Type B pancreatic cell (in vitro differentiated cells): ENCODE measurements around the gene ZNF474. TPM values are rescaled to one million over a fixed set of nuclear protein-coding genes. Genes with fewer than 3 reads are reported as not detected.

ENCODE experiments used
- DNase-seq: peaks from one replicate; pipeline ENCODE4 v3.0.0; 2021; ENCODE audit warnings: mixed read lengths; ENCODE audit not compliant: unreplicated experiment; ENCODE audit errors: extremely low spot score
- H3K27ac Mint-ChIP-seq: 2 replicates; pipeline ENCODE4 v1.8.0; 2021; ENCODE audit warnings: mild to moderate bottlenecking, mixed read lengths
- H3K27me3 Mint-ChIP-seq: 2 replicates; pipeline ENCODE4 v1.8.0; 2021; ENCODE audit warnings: mixed read lengths
- H3K36me3 Mint-ChIP-seq: 2 replicates; pipeline ENCODE4 v1.8.0; 2021; ENCODE audit warnings: mixed read lengths
- H3K4me1 Mint-ChIP-seq: one replicate; pipeline ENCODE4 v1.8.0; 2021; ENCODE audit warnings: mixed read lengths; ENCODE audit not compliant: unreplicated experiment
- H3K4me3 Mint-ChIP-seq: 2 replicates; pipeline ENCODE4 v1.8.0; 2021; ENCODE audit warnings: mild to moderate bottlenecking, mixed read lengths
- H3K9me3 Mint-ChIP-seq: 2 replicates; pipeline ENCODE4 v1.8.0; 2021; ENCODE audit warnings: mixed read lengths
- total RNA-seq: library from RNA; stranded (reverse); gene quantifications from 2 replicates; pipeline ENCODE4 v1.2.1, GENCODE V29; 2021; ENCODE audit warnings: low replicate concordance
- TF ChIP-seq, protein P1 (sequence below): fragments of 200-600 bp; sonication (generic); conservative IDR thresholded peaks from 2 replicates; pipeline ENCODE4 v1.5.0; 2021; ENCODE audit warnings: antibody characterized with exemption, mild to moderate bottlenecking

ZNF474 gene
- total RNA-seq, 1 donor from 2014 or later: 1.9 TPM

DNA sequence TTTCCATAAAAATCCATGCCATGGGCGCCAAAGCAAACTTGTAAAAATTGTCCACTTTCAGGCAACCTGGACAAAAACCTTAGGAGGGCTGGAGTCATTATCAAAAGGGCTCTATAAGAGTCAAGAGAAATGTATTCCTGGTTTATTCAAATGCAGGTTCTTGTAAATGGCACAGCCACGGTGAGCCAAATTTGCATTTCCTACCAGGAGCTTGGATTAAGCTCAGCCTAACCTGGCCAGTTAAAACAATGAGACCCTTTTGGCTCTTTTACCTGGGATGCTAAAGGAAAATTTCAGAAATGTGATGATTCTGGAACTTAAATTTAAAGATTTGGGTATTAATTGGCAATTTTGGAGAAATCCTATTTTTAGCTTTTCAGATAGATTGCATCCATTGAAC lies 8.9 kb upstream of the ZNF474 start:
- no peaks in the 10 kb centered on the region for H3K36me3 Mint-ChIP-seq
- DNase-seq: no peak
- no peaks in the 10 kb centered on the region for H3K27me3 Mint-ChIP-seq
- no peaks in the 10 kb centered on the region for H3K9me3 Mint-ChIP-seq
- TF ChIP-seq, protein P1, sequence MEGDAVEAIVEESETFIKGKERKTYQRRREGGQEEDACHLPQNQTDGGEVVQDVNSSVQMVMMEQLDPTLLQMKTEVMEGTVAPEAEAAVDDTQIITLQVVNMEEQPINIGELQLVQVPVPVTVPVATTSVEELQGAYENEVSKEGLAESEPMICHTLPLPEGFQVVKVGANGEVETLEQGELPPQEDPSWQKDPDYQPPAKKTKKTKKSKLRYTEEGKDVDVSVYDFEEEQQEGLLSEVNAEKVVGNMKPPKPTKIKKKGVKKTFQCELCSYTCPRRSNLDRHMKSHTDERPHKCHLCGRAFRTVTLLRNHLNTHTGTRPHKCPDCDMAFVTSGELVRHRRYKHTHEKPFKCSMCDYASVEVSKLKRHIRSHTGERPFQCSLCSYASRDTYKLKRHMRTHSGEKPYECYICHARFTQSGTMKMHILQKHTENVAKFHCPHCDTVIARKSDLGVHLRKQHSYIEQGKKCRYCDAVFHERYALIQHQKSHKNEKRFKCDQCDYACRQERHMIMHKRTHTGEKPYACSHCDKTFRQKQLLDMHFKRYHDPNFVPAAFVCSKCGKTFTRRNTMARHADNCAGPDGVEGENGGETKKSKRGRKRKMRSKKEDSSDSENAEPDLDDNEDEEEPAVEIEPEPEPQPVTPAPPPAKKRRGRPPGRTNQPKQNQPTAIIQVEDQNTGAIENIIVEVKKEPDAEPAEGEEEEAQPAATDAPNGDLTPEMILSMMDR: no peak
- H3K4me3 Mint-ChIP-seq: no peak overlapping the region
- peaks cover 17% of the 10 kb centered on the region for H3K4me1 Mint-ChIP-seq
- H3K27ac Mint-ChIP-seq: no peak overlapping the region

DNA sequence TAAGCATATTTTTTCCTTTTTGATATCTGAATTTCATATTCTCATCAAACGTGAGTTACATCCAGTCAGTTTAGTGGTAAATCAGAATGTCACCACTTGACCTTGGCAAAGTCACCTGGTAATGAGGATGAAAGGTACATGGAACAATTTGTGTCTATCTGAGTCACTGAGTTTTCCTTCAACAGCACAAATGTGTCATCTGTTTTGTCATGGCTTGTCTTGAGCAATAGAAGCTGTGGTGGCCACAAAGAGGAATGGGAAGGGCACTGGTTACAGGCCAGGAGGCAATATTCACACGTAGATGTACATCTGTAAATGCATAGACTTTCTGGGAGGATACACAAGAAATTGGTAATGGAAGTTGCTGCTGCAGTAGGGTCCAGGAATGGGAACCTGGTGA lies 8.4 kb upstream of the ZNF474 start:
- Mint-ChIP-seq H3K4me1 (peaks cover 19% of the 10 kb centered on the region), H3K27me3 (no peaks in the 10 kb centered on the region), H3K27ac (no peak overlapping the region), H3K4me3 (no peak overlapping the region), H3K9me3 (no peaks in the 10 kb centered on the region), H3K36me3 (no peaks in the 10 kb centered on the region)
- DNase-seq: no peak
- TF ChIP-seq, protein P1: no peak

DNA sequence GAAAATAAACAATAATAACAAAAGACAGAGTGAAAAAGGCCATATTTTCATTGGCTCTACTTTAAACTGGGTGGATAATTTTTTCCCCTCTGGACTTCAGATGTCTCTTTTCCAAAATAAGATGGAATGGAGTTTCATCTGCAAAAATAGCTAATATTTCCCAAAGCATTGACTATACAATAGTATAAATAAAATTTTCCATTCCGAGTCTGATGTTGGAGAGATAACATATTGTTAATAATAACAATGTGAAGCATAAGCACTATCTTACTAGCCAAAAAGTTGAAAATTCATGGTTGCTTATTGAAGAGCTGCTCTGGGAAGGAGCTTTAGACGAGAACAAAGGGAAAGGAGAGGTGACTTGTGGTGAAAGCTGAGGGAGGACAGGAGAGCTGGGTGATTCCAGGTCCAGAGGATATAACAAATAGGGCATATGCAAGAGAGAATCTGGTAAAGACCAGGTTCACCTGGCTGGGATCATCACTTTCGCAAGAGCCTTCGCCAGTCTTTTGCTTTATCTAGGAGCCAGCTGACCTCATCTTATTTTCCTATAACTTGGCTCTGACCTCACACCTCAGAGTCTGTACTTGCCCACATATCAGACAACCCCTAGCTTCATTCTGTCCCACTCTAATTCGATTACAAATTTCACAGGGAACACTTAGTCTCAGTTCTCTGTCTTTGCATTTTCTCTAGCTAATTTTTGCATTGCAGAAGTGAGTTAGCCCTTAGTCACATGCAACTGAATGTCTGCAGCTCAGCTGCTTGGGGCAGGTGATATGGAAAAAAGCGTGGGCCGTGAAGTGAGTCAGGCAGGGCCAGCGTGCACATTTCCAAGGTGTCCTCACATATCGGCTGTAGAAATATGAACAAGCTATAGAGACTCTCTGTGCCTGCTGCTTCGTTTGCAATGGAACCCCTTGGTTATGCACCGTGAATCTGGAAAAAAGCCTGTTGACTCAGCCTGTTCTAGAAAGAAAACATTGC lies 7.6 kb upstream of the ZNF474 start:
- H3K36me3 Mint-ChIP-seq: no peaks in the 10 kb centered on the region
- H3K9me3 Mint-ChIP-seq: no peaks in the 10 kb centered on the region
- no peak overlapping the region for H3K4me3 Mint-ChIP-seq
- H3K27me3 Mint-ChIP-seq: no peaks in the 10 kb centered on the region
- peaks cover 19% of the 10 kb centered on the region for H3K4me1 Mint-ChIP-seq
- H3K27ac Mint-ChIP-seq: no peak overlapping the region
- DNase-seq: no peak
- TF ChIP-seq, protein P1: no peak

DNA sequence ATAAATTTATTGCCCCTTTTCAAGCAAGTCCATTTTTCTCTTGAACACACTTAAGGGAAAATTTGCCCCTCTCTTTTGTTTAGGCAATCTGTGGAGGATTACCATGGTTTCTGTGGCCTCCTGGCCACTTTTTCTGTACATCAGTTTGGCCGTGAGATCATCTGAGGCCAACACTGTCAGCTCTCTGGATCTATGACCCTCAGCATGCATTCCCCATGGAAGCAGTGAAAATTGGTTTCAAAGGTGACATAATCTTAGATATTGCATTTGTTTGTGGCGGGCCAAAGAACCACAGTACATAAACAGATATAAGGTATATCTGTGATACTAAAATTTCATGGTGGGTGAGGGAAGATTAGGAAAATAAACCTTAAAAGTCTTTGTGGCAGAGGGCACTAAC lies 4.6 kb upstream of the ZNF474 start:
- DNase-seq: no peak
- peaks cover 28% of the 10 kb centered on the region for H3K4me1 Mint-ChIP-seq
- H3K27me3 Mint-ChIP-seq: no peaks in the 10 kb centered on the region
- TF ChIP-seq, protein P1: no peak
- H3K4me3 Mint-ChIP-seq: no peak overlapping the region
- H3K9me3 Mint-ChIP-seq: no peaks in the 10 kb centered on the region
- no peaks in the 10 kb centered on the region for H3K36me3 Mint-ChIP-seq
- H3K27ac Mint-ChIP-seq: no peak overlapping the region

DNA sequence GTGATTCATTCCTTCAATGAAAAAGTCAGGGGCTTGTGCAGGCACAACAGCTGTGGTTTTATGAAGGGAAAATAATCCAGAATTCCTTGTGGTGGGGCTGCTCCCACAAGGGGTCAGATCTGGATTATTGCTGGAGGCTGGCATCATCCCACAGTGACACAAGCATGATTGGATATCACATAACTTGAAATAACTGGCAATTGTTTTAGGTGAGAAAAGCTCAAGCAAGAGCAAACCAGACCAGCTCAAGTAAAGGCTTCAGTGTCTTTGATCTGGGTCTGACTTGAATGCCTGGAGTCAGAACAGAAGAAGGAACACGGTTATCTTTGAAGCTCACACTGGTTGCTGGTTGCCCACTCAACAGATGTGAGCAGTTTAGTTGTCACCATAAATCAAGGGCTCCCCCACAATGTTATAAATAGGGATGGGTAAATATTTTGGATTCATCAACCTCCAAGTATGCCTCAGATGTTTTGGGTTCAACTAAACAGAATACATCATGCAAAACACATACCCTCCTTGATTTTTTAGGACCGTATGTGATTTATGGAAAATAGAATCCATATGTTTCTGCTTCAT lies 3.1 kb upstream of the ZNF474 start:
- Mint-ChIP-seq H3K36me3 (no peaks in the 10 kb centered on the region), H3K27me3 (no peaks in the 10 kb centered on the region), H3K4me3 (peak overlapping the region; percentile 36), H3K4me1 (peaks cover 28% of the 10 kb centered on the region), H3K27ac (peak overlapping the region; percentile 63), H3K9me3 (no peaks in the 10 kb centered on the region)
- TF ChIP-seq, protein P1: no peak
- DNase-seq: no peak
